ENCODE results near the gene CCDC66.

Gene CCDC66

GRCh38 chr3:56622381-56622780, 65.4 kb downstream of the CCDC66 start:
- no peak for DNase-seq (ENCODE audit: low read depth)

- DNase-seq (ENCODE audit: low read depth), result no peak
Measured at GRCh38 chr3:56624725-56625124, 67.8 kb downstream of the CCDC66 start.

GRCh38 chr3:56629047-56629446, 72.1 kb downstream of the CCDC66 start:
- DNase-seq (ENCODE audit: low read depth), result no peak

GRCh38 chr3:56629451-56629850, 72.5 kb downstream of the CCDC66 start:
- DNase-seq (ENCODE audit: low read depth), result no peak

- no peak for DNase-seq (ENCODE audit: low read depth)
Measured at GRCh38 chr3:56630966-56631365, 74.0 kb downstream of the CCDC66 start.

- no peak for DNase-seq (ENCODE audit: low read depth)
Measured at GRCh38 chr3:56633181-56633580, 76.2 kb downstream of the CCDC66 start.

GRCh38 chr3:56633602-56634535, 76.9 kb downstream of the CCDC66 start:
- DNase-seq (ENCODE audit: low read depth), result no peak

- DNase-seq (ENCODE audit: low read depth), result no peak
Measured at GRCh38 chr3:56645407-56645806, 88.4 kb downstream of the CCDC66 start.

- no peak for DNase-seq (ENCODE audit: low read depth)
Measured at GRCh38 chr3:56654460-56654859, 97.5 kb downstream of the CCDC66 start.

- DNase-seq (ENCODE audit: low read depth), result no peak
Measured at GRCh38 chr3:56655709-56656108, 98.7 kb downstream of the CCDC66 start.

GRCh38 chr3:56664823-56665222, 107.8 kb downstream of the CCDC66 start:
- DNase-seq (ENCODE audit: low read depth), result no peak

GRCh38 chr3:56667973-56668579, 111.1 kb downstream of the CCDC66 start:
- DNase-seq (ENCODE audit: low read depth), result no peak

Data from activated T-helper 9 cell treated with anti-CD3 and anti-CD28 coated beads, Interleukin-2, amount 50 U/mL, for 16 hours (primary cell).